Stimulated activated CD4-positive, alpha-beta T cell treated with anti-CD3 and anti-CD28 coated beads, Interleukin-4, amount 100 ng/mL, for 1 hour (primary cell): ENCODE measurements around the gene PEX1.
"Not testable (repeated sequence)": the region's sequence is repeated elsewhere in the genome, so short reads cannot be mapped to it uniquely, and the experiment has no call there.

Experiments used
- DNase-seq: peaks from one replicate; pipeline ENCODE4 v3.0.0-alpha.2; 2020

Gene PEX1

DNA sequence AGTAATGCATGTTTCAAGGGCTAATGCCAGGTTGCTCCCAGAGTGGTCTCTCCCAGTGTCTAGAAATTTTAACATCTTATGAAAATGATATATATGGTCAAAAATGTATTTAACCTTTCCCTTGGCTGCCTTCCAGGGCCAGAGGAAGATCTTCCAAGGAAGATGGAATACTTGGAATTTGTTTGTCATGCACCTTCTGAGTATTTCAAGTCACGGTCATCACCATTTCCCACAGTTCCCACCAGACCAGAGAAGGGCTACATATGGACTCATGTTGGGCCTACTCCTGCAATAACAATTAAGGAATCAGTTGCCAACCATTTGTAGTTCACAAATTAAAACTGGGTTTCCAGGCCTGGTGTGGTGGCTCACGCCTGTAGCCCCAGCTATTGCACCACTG, 72.1 kb downstream of the PEX1 start:
- no peak for DNase-seq

- DNase-seq, result no peak
These were observed 76.7 kb downstream of the PEX1 start for GRCh38 chr7:92451645-92452044.

GRCh38 chr7:92448205-92448747, 80.0 kb downstream of the PEX1 start:
- peak; percentile 52 for DNase-seq

DNA sequence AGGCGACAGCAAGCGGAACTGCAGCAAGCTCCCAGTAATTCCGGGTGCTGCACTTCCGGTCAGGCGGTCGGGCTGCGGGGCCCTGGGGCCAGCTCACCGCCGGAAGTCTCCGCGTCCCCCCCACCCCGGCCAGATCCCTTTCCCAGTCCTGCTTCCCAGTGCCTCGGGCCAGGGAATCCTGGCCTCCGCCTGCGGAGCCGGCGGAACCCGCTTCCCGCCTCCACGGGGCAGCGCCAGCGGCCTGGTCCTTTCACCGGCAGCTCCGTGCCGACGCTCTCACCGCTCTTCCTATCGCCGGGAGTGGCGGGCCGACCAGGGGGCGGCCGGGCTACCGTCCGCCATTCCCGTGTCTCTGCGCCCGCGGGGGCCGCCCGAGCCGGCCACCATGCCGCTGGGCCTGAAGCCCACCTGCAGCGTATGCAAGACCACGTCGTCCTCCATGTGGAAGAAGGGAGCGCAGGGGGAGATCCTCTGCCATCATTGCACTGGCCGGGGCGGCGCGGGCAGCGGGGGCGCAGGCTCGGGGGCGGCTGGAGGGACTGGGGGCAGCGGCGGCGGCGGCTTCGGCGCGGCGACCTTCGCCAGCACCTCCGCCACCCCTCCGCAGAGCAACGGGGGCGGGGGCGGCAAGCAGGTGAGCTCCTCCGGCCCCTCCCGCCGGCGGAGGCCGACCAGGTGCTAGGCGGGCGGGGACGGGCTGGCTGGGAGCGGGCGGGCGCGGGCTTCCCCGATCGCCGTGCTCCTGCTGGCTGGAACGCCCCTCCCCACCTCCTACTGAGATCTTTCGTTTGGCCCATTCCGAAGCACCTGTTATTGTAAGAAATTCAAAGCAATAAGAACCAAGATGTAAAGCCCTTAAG, 80.7 kb downstream of the PEX1 start, which contains the start of gene GATAD1:
GATAD1 (plus strand) TSS at position 138 of the 860 bp plus-strand sequence; CDS start at position 386, 248 bp downstream.
- peak; percentile 74 for DNase-seq

- DNase-seq, result no peak
These were observed 81.4 kb downstream of the PEX1 start for GRCh38 chr7:92446869-92447344.

DNA sequence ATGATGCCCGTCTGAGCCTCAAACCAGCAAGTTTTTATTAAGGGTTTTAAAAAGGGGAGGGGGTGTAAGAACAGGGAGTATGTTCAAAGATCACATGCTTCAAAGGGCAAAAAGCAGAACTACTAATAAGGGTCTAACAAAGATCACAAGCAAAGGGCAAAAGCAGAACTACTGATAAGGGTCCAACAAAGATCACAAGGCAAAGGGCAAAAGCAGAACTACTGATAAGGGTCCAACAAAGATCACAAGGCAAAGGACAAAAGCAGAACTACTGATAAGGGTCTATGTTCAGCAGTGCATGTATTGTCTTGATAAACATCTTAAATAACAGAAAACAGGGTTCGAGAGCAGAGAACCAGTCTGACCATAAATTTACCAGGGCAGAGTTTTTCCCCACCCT, 85.6 kb downstream of the PEX1 start:
- DNase-seq, result not testable (repeated sequence)

- no peak for DNase-seq
These were observed 90.3 kb downstream of the PEX1 start for GRCh38 chr7:92437956-92438491.
